ENCODE measurements around the gene C1orf56.

DNA sequence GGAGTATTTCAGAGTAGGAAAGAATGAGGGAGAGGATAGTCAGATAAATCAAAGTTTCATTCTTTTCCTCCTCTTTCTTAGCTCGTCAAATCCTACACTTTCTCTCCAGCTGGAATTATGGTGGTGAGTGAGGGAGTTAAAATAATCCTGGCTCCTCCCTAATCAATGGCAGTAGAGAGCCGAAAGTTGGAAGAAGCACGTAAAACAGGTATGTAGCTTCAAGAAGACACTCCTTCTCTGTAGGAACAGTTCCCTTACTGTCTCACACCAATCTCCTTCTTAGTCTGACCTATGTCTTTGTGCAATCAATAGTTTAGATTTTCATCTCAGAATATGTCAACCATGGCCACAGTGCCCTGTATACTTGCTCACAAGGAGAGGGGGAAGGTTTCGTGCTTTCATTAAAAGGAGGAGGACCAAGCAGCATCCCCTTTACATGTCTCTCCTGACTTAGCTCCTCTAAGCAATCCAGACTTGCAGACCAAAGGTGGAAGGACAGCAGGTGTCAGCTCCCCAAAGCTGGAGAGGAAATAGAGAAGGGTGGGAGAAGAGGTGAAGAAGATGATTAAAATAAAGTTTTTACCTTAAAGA lies 41.7 kb upstream of the C1orf56 start:
- TF ChIP-seq CTCF (IDR thresholded peaks at IDR 0.05) (no peak), POLR2AphosphoS5 (IDR thresholded peaks at IDR 0.05) (no peak), EP300 (IDR thresholded peaks at IDR 0.05) (no peak)
